SH-SY5Y (cell line): ENCODE data around the gene ATP2B2.

Experiments
- GATA2 ChIP-seq: IDR thresholded peaks from 2 replicates; pipeline ENCODE4 v1.6.1; 2011; ENCODE audit warnings: mild to moderate bottlenecking, low read depth, low read length
- GATA3 ChIP-seq: IDR thresholded peaks from 2 replicates; pipeline ENCODE4 v1.6.1; 2011; ENCODE audit warnings: low read depth, mild to moderate bottlenecking, low read length, moderate library complexity

DNA sequence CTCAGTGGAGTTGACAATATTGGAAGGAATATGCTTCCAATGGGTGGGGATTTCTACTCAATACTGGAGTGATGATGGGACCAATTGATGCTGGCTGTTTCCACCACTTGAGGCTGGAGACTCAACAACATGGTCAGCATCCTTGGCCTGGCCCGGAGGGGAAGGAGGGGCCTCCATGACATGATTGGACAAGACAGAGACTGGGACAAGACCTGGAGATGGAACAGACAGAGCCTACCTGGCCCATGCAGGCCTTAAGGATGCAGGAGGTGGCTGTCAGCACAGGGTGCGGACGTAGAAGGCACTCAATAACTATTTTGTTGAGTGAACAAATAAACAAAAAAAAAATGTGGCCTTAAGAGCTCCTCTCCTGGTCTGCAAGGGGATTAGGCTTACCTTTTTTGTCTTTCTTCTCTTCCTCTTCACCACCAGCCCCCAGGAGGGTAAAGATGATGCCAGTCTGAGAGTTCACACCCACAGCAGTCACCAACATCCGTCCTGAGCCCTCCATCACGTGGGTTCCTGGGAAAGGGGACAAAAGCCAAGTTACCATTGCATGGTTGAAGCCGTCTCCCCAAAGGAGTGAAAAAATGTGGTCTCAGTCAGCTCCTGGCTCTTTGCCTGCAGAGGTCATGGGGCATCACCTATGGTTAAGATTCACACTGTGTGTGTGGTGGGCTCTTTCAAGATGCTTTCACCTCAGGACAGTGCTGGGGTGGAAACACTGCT, 117.3 kb downstream of the ATP2B2 start:
- TF ChIP-seq GATA2: no peak
- no peak for TF ChIP-seq GATA3
